DOHH2 (cell line): ENCODE results near the gene GPR153.

Experiments used
- CTCF ChIP-seq: fragments of 200-600 bp; sonication (generic); IDR thresholded peaks from one replicate; pipeline ENCODE4 v1.5.1; 2014; ENCODE audit warnings: antibody characterized with exemption, mild to moderate bottlenecking, low read depth, low read length; ENCODE audit not compliant: poor library complexity, severe bottlenecking
- EZH2phosphoT487 ChIP-seq: fragments of 200-600 bp; sonication (generic); IDR thresholded peaks from 2 replicates; pipeline ENCODE4 v1.6.1; 2017; ENCODE audit warnings: borderline replicate concordance, mild to moderate bottlenecking, antibody characterized with exemption, low read length, moderate library complexity, mixed read lengths

- no peak for TF ChIP-seq CTCF
- no peak for TF ChIP-seq EZH2phosphoT487
Observed at GRCh38 chr1:6210591-6211355, 50.1 kb downstream of the GPR153 start.
